GM12873 (cell line): ENCODE measurements around the gene NOD1.

Experiments
- CTCF ChIP-seq: IDR thresholded peaks from 2 replicates; pipeline ENCODE4 v1.5.1; 2012; ENCODE audit warnings: low read depth, mild to moderate bottlenecking, moderate library complexity, low read length, control low read depth; ENCODE audit not compliant: insufficient read depth; ENCODE audit errors: missing control alignments

Gene NOD1

GRCh38 chr7:30427296-30428070, 51.1 kb downstream of the NOD1 start:
- TF ChIP-seq CTCF = no peak

- TF ChIP-seq CTCF = no peak
Measured at GRCh38 chr7:30424506-30424905, 54.1 kb downstream of the NOD1 start.

- no peak for TF ChIP-seq CTCF
Measured at GRCh38 chr7:30423788-30424505, 54.6 kb downstream of the NOD1 start.

- TF ChIP-seq CTCF = no peak
Measured at GRCh38 chr7:30422922-30423321, 55.7 kb downstream of the NOD1 start.

- TF ChIP-seq CTCF = no peak
Measured at GRCh38 chr7:30421647-30422196, 56.9 kb downstream of the NOD1 start.

- TF ChIP-seq CTCF = no peak
Measured at GRCh38 chr7:30420662-30421061, 57.9 kb downstream of the NOD1 start.

GRCh38 chr7:30413864-30414263, 64.7 kb downstream of the NOD1 start:
- no peak for TF ChIP-seq CTCF
